MCF 10A (cell line): Measurements from ENCODE around the gene UBXN10. TPM values are rescaled to one million over a fixed set of nuclear protein-coding genes. Genes with fewer than 3 reads are reported as not detected.

ENCODE experiments used
- BruUV-seq: library from RNA; stranded (reverse); fragments of 400-500 nt; replicated peaks from 2 replicates; lab custom pipeline; 2021; lab: Mats Ljungman, UMichigan
- CTCF ChIA-PET: fragments of 300-600 bp; sonication (Branson Sonifier 250); formaldehyde crosslinking; extraction: SDS; loops from one replicate; lab custom pipeline; 2021; ENCODE audit warnings: antibody characterized with exemption, inconsistent platforms; lab: Yijun Ruan, JAX
- POLR2A ChIA-PET: fragments of 300-600, 350-650 bp; sonication (Branson Sonifier 250); formaldehyde crosslinking; extraction: SDS; loops from one replicate; lab custom pipeline; 2020; ENCODE audit warnings: antibody characterized with exemption, inconsistent platforms; lab: Yijun Ruan, JAX
- DNase-seq: peaks from one replicate; pipeline ENCODE4 v3.0.0-alpha.2; 2018; ENCODE audit not compliant: unreplicated experiment
- H3K27ac Mint-ChIP-seq: one replicate; pipeline ENCODE4 v1.8.0; 2022; ENCODE audit warnings: mild to moderate bottlenecking, low read depth, mixed read lengths; ENCODE audit not compliant: unreplicated experiment
- H3K27me3 Mint-ChIP-seq: one replicate; pipeline ENCODE4 v1.8.0; 2022; ENCODE audit warnings: mixed read lengths; ENCODE audit not compliant: insufficient read depth, unreplicated experiment
- H3K36me3 Mint-ChIP-seq: one replicate; pipeline ENCODE4 v1.8.0; 2022; ENCODE audit warnings: mild to moderate bottlenecking, moderate library complexity, mixed read lengths; ENCODE audit not compliant: insufficient read depth, unreplicated experiment
- H3K4me1 Mint-ChIP-seq: one replicate; pipeline ENCODE4 v1.8.0; 2022; ENCODE audit warnings: mixed read lengths; ENCODE audit not compliant: insufficient read depth, unreplicated experiment
- H3K4me3 Mint-ChIP-seq: one replicate; pipeline ENCODE4 v1.8.0; 2022; ENCODE audit warnings: mild to moderate bottlenecking, moderate library complexity, mixed read lengths; ENCODE audit not compliant: unreplicated experiment
- H3K9me3 Mint-ChIP-seq: one replicate; pipeline ENCODE4 v1.8.0; 2022; ENCODE audit warnings: mixed read lengths; ENCODE audit not compliant: unreplicated experiment
- intact Hi-C: fragments of 100-400 bp; cut with micrococcal nuclease; formaldehyde crosslinking; loops from 2 replicates; pipeline ENCODE4 v1.14.1; 2022
- total RNA-seq: library from RNA; stranded (reverse); gene quantifications from 2 replicates; pipeline ENCODE4 v1.2.3, GENCODE V29; 2022
- TF ChIP-seq, protein P1 (sequence below): fragments of 200-600 bp; IDR thresholded peaks from one replicate; pipeline ENCODE4 v1.8.0; 2022; ENCODE audit warnings: antibody characterized with exemption, mild to moderate bottlenecking; ENCODE audit not compliant: unreplicated experiment

Gene UBXN10
- total RNA-seq, 1 experiment from 2014 or later = not detected

DNA sequence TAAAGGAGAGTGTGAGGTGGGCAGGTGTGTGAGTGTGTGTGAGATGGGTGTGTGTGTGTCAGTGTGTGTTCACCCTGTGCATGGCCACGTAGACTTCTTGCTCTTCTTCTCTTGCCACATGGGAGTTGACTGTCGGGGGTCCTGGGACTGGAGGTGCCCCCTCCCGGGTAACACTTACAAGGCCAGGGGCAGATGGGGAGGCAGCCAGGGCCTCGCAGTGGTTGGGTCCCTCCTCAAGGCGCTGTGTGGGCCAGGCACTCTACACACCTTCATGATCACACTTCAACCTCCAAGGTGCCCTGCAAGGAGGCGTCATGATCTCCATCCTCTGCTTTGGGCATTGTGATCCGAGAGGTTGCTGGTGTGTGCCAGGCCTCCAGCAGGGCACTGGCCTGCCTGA is 44.4 kb upstream of the UBXN10 start:
- Mint-ChIP-seq H3K4me1 (no peaks in the 10 kb centered on the region), H3K4me3 (no peak overlapping the region), H3K27me3 (no peaks in the 10 kb centered on the region), H3K9me3 (no peaks in the 10 kb centered on the region), H3K36me3 (no peaks in the 10 kb centered on the region), H3K27ac (no peak overlapping the region)
- CTCF ChIA-PET = interaction anchor here (0.6 to 1.3 kb wide), 2 partner anchors 10 to 166 kb away, joined by 3 to 5 read pairs; no protein-coding TSS in a partner anchor
- POLR2A ChIA-PET = no interaction called here
- TF ChIP-seq, protein P1, sequence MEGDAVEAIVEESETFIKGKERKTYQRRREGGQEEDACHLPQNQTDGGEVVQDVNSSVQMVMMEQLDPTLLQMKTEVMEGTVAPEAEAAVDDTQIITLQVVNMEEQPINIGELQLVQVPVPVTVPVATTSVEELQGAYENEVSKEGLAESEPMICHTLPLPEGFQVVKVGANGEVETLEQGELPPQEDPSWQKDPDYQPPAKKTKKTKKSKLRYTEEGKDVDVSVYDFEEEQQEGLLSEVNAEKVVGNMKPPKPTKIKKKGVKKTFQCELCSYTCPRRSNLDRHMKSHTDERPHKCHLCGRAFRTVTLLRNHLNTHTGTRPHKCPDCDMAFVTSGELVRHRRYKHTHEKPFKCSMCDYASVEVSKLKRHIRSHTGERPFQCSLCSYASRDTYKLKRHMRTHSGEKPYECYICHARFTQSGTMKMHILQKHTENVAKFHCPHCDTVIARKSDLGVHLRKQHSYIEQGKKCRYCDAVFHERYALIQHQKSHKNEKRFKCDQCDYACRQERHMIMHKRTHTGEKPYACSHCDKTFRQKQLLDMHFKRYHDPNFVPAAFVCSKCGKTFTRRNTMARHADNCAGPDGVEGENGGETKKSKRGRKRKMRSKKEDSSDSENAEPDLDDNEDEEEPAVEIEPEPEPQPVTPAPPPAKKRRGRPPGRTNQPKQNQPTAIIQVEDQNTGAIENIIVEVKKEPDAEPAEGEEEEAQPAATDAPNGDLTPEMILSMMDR = no peak
- intact Hi-C loops = no loop called here
- DNase-seq = no peak
- BruUV-seq = no TSS peak

DNA sequence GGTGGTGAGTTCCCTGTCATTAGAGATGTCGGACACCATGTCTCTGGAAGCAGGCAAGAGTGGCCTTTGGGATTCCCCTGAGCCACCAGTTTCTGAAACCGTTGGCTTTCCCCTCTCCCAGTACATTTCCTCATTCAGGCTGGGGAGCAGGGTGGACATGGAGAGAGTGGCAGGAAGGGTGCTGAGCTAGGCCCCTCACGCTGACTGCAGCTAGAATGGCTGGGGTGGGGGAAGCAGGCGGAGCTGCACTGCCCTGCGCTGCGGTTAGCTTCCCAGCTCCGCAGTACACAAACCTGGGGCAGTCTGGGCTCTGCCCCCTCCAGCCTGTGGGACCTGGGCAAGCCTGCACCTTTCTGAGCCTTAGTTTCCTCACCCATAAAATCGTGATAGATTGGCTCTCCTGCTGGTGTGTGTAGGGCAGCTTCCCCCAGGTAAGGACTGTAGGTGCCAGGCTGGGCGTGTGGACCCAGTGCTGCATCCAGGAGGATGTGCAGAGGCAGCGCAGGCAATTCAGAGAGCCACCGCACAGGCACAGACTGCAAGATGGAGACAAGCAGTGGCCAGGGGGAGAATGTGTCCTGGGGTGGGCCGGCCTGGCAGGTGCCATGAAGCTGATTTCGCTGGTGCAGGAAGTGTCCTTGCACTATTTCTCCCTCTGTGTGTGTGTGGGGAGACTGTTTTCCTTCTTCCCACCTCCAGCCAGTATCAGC is 43.7 kb upstream of the UBXN10 start:
- CTCF ChIA-PET = interaction anchor here (0.6 to 1.3 kb wide), 2 partner anchors 10 to 167 kb away, joined by 3 to 5 read pairs; no protein-coding TSS in a partner anchor
- H3K27me3 Mint-ChIP-seq = no peaks in the 10 kb centered on the region
- intact Hi-C loops = no loop called here
- DNase-seq = no peak
- TF ChIP-seq, protein P1 = no peak
- POLR2A ChIA-PET = no interaction called here
- H3K36me3 Mint-ChIP-seq = no peaks in the 10 kb centered on the region
- no peak overlapping the region for H3K4me3 Mint-ChIP-seq
- no peak overlapping the region for H3K27ac Mint-ChIP-seq
- H3K9me3 Mint-ChIP-seq = no peaks in the 10 kb centered on the region
- BruUV-seq = no TSS peak
- H3K4me1 Mint-ChIP-seq = no peaks in the 10 kb centered on the region

DNA sequence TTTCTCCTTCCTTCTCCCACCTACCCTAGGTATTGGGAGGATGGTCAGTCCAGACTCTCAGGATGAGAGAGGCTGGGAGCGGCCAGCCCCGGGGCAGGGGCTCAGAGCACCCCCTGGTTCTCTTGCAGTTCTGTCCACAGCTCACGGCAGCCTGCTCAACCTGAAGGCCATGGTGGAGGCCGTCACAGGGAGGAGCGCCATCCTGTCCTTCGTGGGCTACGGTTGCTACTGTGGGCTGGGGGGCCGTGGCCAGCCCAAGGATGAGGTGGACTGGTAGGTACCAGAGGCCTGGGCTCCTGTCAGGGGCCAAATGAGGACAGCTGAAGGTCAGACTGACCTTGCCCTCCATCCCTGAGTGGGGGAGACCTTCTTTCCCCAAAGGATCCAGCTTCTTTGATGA is 42.6 kb upstream of the UBXN10 start:
- TF ChIP-seq, protein P1 = no peak
- no peak for DNase-seq
- ChIA-PET POLR2A (interaction anchor here (0.6 kb wide), 1 partner anchor 874 kb away, joined by 3 read pairs; no protein-coding TSS in a partner anchor), CTCF (interaction anchor here (0.6 to 1.5 kb wide), 4 partner anchors 9 to 44 kb away, joined by 3 to 6 read pairs (median 4); no protein-coding TSS in a partner anchor)
- H3K27ac Mint-ChIP-seq = no peak overlapping the region
- H3K27me3 Mint-ChIP-seq = no peaks in the 10 kb centered on the region
- no peaks in the 10 kb centered on the region for H3K9me3 Mint-ChIP-seq
- H3K4me1 Mint-ChIP-seq = no peaks in the 10 kb centered on the region
- no peaks in the 10 kb centered on the region for H3K36me3 Mint-ChIP-seq
- H3K4me3 Mint-ChIP-seq = no peak overlapping the region
- no TSS peak for BruUV-seq
- intact Hi-C loops = no loop called here

DNA sequence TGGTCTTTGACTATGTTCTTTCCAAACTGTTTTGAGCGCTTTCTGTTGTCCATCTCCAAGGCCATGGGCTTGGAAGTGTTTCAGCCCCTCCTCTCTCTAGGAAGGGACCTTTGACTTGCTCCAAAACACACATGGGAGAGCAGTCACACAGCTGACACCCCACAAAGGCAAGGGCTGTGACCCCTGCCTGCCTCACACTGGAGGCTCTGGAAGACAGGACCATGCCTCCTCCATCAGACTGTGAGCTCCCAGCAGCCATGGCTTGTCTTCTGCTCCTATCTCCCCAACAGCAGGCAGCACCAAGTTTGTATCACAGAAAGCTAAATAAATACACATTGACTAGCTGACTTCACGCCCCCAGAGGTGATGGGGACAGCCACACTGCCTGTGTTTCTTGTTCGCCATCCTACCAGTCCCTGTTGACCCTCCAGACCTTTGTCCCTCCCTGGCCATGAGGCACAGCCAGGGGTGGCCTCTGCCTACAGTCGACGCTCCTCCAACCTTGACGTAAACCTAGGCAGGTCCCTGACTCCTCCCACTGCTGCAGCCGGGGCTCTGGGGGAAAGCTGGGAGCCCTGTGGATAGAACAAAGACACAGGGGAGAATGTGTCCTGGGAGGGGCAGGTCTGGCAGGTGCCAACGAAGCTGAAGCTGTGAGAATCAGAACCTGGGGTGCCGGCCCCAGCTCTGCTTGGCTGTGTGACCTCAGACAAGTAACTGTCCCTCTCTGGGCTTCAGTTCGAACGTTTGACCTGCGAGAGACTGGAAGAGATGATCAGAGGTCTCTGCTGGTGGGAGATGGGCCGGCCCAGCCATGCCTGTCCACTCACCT is 41.9 kb upstream of the UBXN10 start:
- H3K36me3 Mint-ChIP-seq = no peaks in the 10 kb centered on the region
- ChIA-PET POLR2A (no interaction called here), CTCF (interaction anchor here (0.6 to 1.5 kb wide), 3 partner anchors 8 to 18 kb away, joined by 3 to 6 read pairs (median 5); no protein-coding TSS in a partner anchor)
- H3K9me3 Mint-ChIP-seq = no peaks in the 10 kb centered on the region
- intact Hi-C loops = no loop called here
- no peaks in the 10 kb centered on the region for H3K4me1 Mint-ChIP-seq
- no peaks in the 10 kb centered on the region for H3K27me3 Mint-ChIP-seq
- no peak overlapping the region for H3K4me3 Mint-ChIP-seq
- TF ChIP-seq, protein P1 = no peak
- BruUV-seq = no TSS peak
- H3K27ac Mint-ChIP-seq = no peak overlapping the region
- DNase-seq = no peak
